WTC11 (cell line): ENCODE measurements around the gene TBC1D8B. TPM values are rescaled to one million over a fixed set of nuclear protein-coding genes. Genes with fewer than 3 reads are reported as not detected.

Experiments
- ATAC-seq: fragments of 200-7000 bp; cut with Tn5 transposase; 2 replicates; pipeline ENCODE4 v1.10.0; 2021; ENCODE audit warnings: mild to moderate bottlenecking, moderate library complexity
- CTCF ChIA-PET: fragments of 300-600 bp; sonication (Branson Sonifier 250); formaldehyde crosslinking; loops from one replicate; lab custom pipeline; 2021; ENCODE audit warnings: antibody characterized with exemption; lab: Charles Lee
- POLR2A ChIA-PET: fragments of 350-600 bp; sonication (Branson Sonifier 250); formaldehyde crosslinking; loops from one replicate; lab custom pipeline; 2021; ENCODE audit warnings: antibody characterized with exemption; lab: Charles Lee
- DNase-seq: peaks from one replicate; pipeline ENCODE4 v3.0.0; 2021; ENCODE audit warnings: low spot score
- H3K27ac Mint-ChIP-seq: 2 replicates; pipeline ENCODE4 v1.8.0; 2021; ENCODE audit warnings: mixed read lengths
- H3K27me3 Mint-ChIP-seq: 2 replicates; pipeline ENCODE4 v1.8.0; 2021; ENCODE audit warnings: low read depth, mild to moderate bottlenecking, moderate library complexity, mixed read lengths
- H3K36me3 Mint-ChIP-seq: 2 replicates; pipeline ENCODE4 v1.8.0; 2021; ENCODE audit warnings: mixed read lengths
- H3K4me1 Mint-ChIP-seq: 2 replicates; pipeline ENCODE4 v1.8.0; 2022; ENCODE audit warnings: mixed read lengths
- H3K4me3 Mint-ChIP-seq: 2 replicates; pipeline ENCODE4 v1.8.0; 2021; ENCODE audit warnings: mild to moderate bottlenecking, moderate library complexity, mixed read lengths
- H3K9me3 Mint-ChIP-seq: 2 replicates; pipeline ENCODE4 v1.8.0; 2021; ENCODE audit warnings: mixed read lengths
- CBFB ChIP-seq: sonication (generic); formaldehyde crosslinking; IDR thresholded peaks from 2 replicates; pipeline ENCODE4 v1.8.1; 2022; ENCODE audit warnings: mild to moderate bottlenecking, low read depth, missing genetic modification reagents
- EMX1 ChIP-seq: fragments of 250-450 bp; sonication (Bioruptor Pico); IDR thresholded peaks from 2 replicates; pipeline ENCODE4 v1.8.0; 2021; ENCODE audit warnings: mild to moderate bottlenecking
- ESRRA ChIP-seq: sonication (generic); formaldehyde crosslinking; IDR thresholded peaks from 2 replicates; pipeline ENCODE4 v1.8.1; 2022; ENCODE audit warnings: mild to moderate bottlenecking, missing genetic modification reagents, borderline replicate concordance
- ETV6 ChIP-seq: sonication (generic); formaldehyde crosslinking; IDR thresholded peaks from 2 replicates; pipeline ENCODE4 v1.8.1; 2022; ENCODE audit warnings: mild to moderate bottlenecking, missing genetic modification reagents
- FOXK1 ChIP-seq: sonication (generic); formaldehyde crosslinking; IDR thresholded peaks from 2 replicates; pipeline ENCODE4 v1.8.0; 2022; ENCODE audit warnings: mild to moderate bottlenecking, moderate library complexity, missing genetic modification reagents
- FOXP1 ChIP-seq: sonication (generic); formaldehyde crosslinking; IDR thresholded peaks from 2 replicates; pipeline ENCODE4 v1.8.0; 2022; ENCODE audit warnings: missing genetic modification reagents, mild to moderate bottlenecking, moderate library complexity, borderline replicate concordance
- GTF2I ChIP-seq: fragments of 250-450 bp; sonication (Bioruptor Pico); conservative IDR thresholded peaks from 2 replicates; pipeline ENCODE4 v1.4.0; 2021; ENCODE audit warnings: mild to moderate bottlenecking
- HMGA2 ChIP-seq: fragments of 250-450 bp; sonication (Bioruptor Pico); IDR thresholded peaks from 2 replicates; pipeline ENCODE4 v1.4.0; 2021; ENCODE audit warnings: mild to moderate bottlenecking, moderate library complexity
- KAT7 ChIP-seq: sonication (generic); formaldehyde crosslinking; IDR thresholded peaks from 2 replicates; pipeline ENCODE4 v1.8.1; 2023; ENCODE audit warnings: missing genetic modification reagents, mild to moderate bottlenecking, borderline replicate concordance
- MYBL2 ChIP-seq: sonication (generic); formaldehyde crosslinking; IDR thresholded peaks from 2 replicates; pipeline ENCODE4 v1.8.1; 2023; ENCODE audit warnings: mild to moderate bottlenecking, moderate library complexity, missing genetic modification reagents
- NR1H2 ChIP-seq: sonication (generic); formaldehyde crosslinking; IDR thresholded peaks from 2 replicates; pipeline ENCODE4 v1.9.0; 2021; ENCODE audit warnings: mild to moderate bottlenecking, moderate library complexity, missing genetic modification reagents
- ZNF396 ChIP-seq: fragments of 250-450 bp; sonication (Bioruptor Pico); IDR thresholded peaks from 2 replicates; pipeline ENCODE4 v1.8.0; 2021; ENCODE audit warnings: mild to moderate bottlenecking, moderate library complexity, borderline replicate concordance
- ZNF423 ChIP-seq: fragments of 250-450 bp; sonication (Bioruptor Pico); IDR thresholded peaks from 2 replicates; pipeline ENCODE4 v2.1.2; 2022; ENCODE audit warnings: mild to moderate bottlenecking, moderate library complexity
- total RNA-seq: library from RNA; stranded (reverse); gene quantifications from 3 replicates; pipeline ENCODE4 v1.2.3, GENCODE V29; 2021
- TF ChIP-seq, protein P1 (sequence below): sonication (generic); formaldehyde crosslinking; IDR thresholded peaks from 2 replicates; pipeline ENCODE4 v1.8.1; 2022; ENCODE audit warnings: missing genetic modification reagents, borderline replicate concordance
- TF ChIP-seq, protein P2 (sequence below): sonication (generic); formaldehyde crosslinking; IDR thresholded peaks from 2 replicates; pipeline ENCODE4 v1.8.1; 2022; ENCODE audit warnings: low read depth, missing genetic modification reagents, borderline replicate concordance
- TF ChIP-seq, protein P3 (sequence below): sonication (generic); formaldehyde crosslinking; IDR thresholded peaks from 2 replicates; pipeline ENCODE4 v1.8.1; 2023; ENCODE audit warnings: mild to moderate bottlenecking, missing genetic modification reagents
- TF ChIP-seq, protein P4 (sequence below): sonication (generic); formaldehyde crosslinking; conservative IDR thresholded peaks from 2 replicates; pipeline ENCODE4 v1.8.1; 2023; ENCODE audit warnings: mild to moderate bottlenecking, low read depth, missing genetic modification reagents, moderate library complexity
- TF ChIP-seq, protein P5 (sequence below): fragments of 250-450 bp; sonication (Bioruptor Pico); IDR thresholded peaks from 2 replicates; pipeline ENCODE4 v1.8.0; 2021; ENCODE audit warnings: mild to moderate bottlenecking
- TF ChIP-seq, protein P6 (sequence below): fragments of 250-450 bp; sonication (Bioruptor Pico); IDR thresholded peaks from 2 replicates; pipeline ENCODE4 v1.9.0; 2021; ENCODE audit warnings: moderate library complexity, mild to moderate bottlenecking, inconsistent platforms, borderline replicate concordance
- TF ChIP-seq, protein P7 (sequence below): fragments of 250-450 bp; sonication (Bioruptor Pico); IDR thresholded peaks from 2 replicates; pipeline ENCODE4 v1.9.0; 2021; ENCODE audit warnings: mild to moderate bottlenecking

TBC1D8B gene
- total RNA-seq, 1 experiment from 2014 or later, result 6.3 TPM

DNA sequence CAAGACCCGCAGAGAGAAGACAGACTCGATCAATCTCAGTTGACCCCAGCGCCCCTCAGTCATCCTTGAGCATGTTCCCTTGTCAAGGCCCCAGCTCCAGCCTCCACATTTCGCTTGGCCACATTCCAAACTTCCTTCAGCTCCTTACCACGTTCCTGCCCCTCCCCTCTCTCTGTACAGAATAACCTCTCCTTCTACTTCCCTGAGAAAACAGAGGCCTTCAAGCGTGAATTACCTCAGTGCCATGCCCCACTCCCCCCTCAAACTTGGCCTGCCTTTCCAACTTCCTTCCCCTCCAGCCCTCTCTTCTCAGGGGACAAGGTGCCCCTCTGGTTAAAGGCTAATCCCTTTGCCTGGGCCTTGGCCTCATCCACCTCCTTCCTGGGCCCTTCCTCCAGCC, 103.9 kb downstream of the TBC1D8B start (continued):
- TF ChIP-seq HMGA2 (CRISPR knock-in tag), result no peak
- no peak for TF ChIP-seq KAT7 (CRISPR knock-in tag)
- no peak for TF ChIP-seq GTF2I (CRISPR knock-in tag)
- TF ChIP-seq, protein P1, sequence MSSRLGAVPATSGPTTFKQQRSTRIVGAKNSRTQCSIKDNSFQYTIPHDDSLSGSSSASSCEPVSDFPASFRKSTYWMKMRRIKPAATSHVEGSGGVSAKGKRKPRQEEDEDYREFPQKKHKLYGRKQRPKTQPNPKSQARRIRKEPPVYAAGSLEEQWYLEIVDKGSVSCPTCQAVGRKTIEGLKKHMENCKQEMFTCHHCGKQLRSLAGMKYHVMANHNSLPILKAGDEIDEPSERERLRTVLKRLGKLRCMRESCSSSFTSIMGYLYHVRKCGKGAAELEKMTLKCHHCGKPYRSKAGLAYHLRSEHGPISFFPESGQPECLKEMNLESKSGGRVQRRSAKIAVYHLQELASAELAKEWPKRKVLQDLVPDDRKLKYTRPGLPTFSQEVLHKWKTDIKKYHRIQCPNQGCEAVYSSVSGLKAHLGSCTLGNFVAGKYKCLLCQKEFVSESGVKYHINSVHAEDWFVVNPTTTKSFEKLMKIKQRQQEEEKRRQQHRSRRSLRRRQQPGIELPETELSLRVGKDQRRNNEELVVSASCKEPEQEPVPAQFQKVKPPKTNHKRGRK (CRISPR knock-in tag), result no peak
- TF ChIP-seq, protein P2, sequence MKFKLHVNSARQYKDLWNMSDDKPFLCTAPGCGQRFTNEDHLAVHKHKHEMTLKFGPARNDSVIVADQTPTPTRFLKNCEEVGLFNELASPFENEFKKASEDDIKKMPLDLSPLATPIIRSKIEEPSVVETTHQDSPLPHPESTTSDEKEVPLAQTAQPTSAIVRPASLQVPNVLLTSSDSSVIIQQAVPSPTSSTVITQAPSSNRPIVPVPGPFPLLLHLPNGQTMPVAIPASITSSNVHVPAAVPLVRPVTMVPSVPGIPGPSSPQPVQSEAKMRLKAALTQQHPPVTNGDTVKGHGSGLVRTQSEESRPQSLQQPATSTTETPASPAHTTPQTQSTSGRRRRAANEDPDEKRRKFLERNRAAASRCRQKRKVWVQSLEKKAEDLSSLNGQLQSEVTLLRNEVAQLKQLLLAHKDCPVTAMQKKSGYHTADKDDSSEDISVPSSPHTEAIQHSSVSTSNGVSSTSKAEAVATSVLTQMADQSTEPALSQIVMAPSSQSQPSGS (CRISPR knock-in tag), result no peak
- no peak for TF ChIP-seq MYBL2 (CRISPR knock-in tag)
- TF ChIP-seq CBFB (CRISPR knock-in tag), result no peak
- TF ChIP-seq ETV6 (CRISPR knock-in tag), result no peak
- TF ChIP-seq NR1H2 (CRISPR knock-in tag), result no peak
- TF ChIP-seq, protein P3, sequence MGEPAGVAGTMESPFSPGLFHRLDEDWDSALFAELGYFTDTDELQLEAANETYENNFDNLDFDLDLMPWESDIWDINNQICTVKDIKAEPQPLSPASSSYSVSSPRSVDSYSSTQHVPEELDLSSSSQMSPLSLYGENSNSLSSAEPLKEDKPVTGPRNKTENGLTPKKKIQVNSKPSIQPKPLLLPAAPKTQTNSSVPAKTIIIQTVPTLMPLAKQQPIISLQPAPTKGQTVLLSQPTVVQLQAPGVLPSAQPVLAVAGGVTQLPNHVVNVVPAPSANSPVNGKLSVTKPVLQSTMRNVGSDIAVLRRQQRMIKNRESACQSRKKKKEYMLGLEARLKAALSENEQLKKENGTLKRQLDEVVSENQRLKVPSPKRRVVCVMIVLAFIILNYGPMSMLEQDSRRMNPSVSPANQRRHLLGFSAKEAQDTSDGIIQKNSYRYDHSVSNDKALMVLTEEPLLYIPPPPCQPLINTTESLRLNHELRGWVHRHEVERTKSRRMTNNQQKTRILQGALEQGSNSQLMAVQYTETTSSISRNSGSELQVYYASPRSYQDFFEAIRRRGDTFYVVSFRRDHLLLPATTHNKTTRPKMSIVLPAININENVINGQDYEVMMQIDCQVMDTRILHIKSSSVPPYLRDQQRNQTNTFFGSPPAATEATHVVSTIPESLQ, result no peak

DNA sequence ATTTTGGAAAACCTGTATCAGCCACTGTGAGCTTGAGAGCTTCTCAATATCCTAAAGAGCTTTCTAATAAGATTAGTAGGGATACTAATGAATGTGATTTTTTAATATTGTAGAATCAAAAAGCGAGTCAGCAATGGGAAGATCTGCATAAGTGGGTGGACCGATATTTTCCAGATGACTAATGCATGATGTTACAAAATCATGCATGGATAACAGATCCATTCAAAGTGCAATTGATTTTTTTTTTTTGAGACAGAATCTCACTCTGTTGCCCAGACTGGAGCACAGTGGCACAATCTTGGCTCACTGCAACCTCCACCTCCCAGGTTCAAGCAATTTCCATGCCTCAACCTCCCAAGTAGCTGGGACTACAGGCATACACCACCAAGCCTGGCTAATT, 110.4 kb downstream of the TBC1D8B start:
- Mint-ChIP-seq H3K9me3 (no peaks in the 10 kb centered on the region), H3K4me3 (no peak overlapping the region), H3K27ac (no peak overlapping the region), H3K27me3 (no peaks in the 10 kb centered on the region; the same call in 1 of the 2 replicates), H3K36me3 (no peaks in the 10 kb centered on the region), H3K4me1 (peaks cover 2% of the 10 kb centered on the region; the same call in 1 of the 2 replicates)
- no peak for TF ChIP-seq GTF2I (CRISPR knock-in tag)
- no peak for DNase-seq
- ATAC-seq, result no peak
- POLR2A ChIA-PET, result no interaction called here
- CTCF ChIA-PET, result no interaction called here

DNA sequence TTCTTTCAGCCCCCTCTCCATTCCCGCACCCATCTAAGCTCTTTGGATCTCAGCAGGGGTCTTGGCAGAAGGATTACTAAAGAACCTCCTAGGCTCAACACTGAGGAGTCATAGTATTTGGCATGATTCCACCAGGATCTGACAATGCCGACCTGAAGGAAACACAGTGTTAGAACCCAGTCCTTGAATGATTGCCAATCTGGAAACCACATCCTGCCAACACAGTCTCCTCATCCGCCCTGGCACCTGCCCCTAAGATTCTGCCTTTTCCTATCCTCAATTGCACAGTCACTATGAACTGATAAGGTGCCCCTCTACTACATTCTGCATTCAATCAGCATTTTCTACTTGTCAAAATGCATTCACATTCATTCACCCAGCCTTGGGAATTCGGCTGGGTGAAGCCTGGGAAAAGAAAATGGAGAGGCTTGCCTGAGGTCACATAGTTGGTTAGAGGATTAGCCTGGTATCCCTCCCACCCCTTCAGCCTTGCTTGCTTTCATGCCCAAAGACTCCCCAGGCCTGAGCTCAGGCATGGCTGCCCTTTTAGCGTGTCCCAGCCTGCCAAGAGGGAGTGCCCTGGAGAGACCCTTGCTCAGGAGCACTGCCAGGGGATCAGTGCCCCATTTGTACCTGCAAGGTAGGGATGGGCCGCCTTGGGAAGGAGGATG, 115.5 kb downstream of the TBC1D8B start:
- POLR2A ChIA-PET, result no interaction called here
- ATAC-seq, result no peak
- Mint-ChIP-seq H3K27me3 (no peaks in the 10 kb centered on the region; the same call in 1 of the 2 replicates), H3K4me3 (no peak overlapping the region), H3K27ac (no peak overlapping the region), H3K4me1 (peaks cover 11% of the 10 kb centered on the region; the same call in 1 of the 2 replicates), H3K36me3 (no peaks in the 10 kb centered on the region), H3K9me3 (no peaks in the 10 kb centered on the region)
- DNase-seq, result no peak
- TF ChIP-seq ESRRA (no peak), FOXP1 (CRISPR knock-in tag) (no peak), EMX1 (CRISPR knock-in tag) (no peak), FOXK1 (CRISPR knock-in tag) (no peak), ZNF423 (CRISPR knock-in tag) (no peak), ZNF396 (CRISPR knock-in tag) (no peak)
- TF ChIP-seq, protein P4, sequence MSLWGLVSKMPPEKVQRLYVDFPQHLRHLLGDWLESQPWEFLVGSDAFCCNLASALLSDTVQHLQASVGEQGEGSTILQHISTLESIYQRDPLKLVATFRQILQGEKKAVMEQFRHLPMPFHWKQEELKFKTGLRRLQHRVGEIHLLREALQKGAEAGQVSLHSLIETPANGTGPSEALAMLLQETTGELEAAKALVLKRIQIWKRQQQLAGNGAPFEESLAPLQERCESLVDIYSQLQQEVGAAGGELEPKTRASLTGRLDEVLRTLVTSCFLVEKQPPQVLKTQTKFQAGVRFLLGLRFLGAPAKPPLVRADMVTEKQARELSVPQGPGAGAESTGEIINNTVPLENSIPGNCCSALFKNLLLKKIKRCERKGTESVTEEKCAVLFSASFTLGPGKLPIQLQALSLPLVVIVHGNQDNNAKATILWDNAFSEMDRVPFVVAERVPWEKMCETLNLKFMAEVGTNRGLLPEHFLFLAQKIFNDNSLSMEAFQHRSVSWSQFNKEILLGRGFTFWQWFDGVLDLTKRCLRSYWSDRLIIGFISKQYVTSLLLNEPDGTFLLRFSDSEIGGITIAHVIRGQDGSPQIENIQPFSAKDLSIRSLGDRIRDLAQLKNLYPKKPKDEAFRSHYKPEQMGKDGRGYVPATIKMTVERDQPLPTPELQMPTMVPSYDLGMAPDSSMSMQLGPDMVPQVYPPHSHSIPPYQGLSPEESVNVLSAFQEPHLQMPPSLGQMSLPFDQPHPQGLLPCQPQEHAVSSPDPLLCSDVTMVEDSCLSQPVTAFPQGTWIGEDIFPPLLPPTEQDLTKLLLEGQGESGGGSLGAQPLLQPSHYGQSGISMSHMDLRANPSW (CRISPR knock-in tag), result no peak
- TF ChIP-seq, protein P5, sequence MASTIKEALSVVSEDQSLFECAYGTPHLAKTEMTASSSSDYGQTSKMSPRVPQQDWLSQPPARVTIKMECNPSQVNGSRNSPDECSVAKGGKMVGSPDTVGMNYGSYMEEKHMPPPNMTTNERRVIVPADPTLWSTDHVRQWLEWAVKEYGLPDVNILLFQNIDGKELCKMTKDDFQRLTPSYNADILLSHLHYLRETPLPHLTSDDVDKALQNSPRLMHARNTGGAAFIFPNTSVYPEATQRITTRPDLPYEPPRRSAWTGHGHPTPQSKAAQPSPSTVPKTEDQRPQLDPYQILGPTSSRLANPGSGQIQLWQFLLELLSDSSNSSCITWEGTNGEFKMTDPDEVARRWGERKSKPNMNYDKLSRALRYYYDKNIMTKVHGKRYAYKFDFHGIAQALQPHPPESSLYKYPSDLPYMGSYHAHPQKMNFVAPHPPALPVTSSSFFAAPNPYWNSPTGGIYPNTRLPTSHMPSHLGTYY, result no peak
- TF ChIP-seq, protein P6, sequence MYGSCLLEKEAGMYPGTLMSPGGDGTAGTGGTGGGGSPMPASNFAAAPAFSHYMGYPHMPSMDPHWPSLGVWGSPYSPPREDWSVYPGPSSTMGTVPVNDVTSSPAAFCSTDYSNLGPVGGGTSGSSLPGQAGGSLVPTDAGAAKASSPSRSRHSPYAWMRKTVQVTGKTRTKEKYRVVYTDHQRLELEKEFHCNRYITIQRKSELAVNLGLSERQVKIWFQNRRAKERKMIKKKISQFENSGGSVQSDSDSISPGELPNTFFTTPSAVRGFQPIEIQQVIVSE, result no peak
- TF ChIP-seq, protein P7, sequence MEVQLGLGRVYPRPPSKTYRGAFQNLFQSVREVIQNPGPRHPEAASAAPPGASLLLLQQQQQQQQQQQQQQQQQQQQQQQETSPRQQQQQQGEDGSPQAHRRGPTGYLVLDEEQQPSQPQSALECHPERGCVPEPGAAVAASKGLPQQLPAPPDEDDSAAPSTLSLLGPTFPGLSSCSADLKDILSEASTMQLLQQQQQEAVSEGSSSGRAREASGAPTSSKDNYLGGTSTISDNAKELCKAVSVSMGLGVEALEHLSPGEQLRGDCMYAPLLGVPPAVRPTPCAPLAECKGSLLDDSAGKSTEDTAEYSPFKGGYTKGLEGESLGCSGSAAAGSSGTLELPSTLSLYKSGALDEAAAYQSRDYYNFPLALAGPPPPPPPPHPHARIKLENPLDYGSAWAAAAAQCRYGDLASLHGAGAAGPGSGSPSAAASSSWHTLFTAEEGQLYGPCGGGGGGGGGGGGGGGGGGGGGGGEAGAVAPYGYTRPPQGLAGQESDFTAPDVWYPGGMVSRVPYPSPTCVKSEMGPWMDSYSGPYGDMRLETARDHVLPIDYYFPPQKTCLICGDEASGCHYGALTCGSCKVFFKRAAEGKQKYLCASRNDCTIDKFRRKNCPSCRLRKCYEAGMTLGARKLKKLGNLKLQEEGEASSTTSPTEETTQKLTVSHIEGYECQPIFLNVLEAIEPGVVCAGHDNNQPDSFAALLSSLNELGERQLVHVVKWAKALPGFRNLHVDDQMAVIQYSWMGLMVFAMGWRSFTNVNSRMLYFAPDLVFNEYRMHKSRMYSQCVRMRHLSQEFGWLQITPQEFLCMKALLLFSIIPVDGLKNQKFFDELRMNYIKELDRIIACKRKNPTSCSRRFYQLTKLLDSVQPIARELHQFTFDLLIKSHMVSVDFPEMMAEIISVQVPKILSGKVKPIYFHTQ, result no peak
- CTCF ChIA-PET, result no interaction called here
